Stimulated activated naive CD4-positive, alpha-beta T cell (primary cell): Measurements from ENCODE around the gene CUBN.

ENCODE experiments used
- DNase-seq, 6 experiments: peaks; one replicate each; lab custom pipeline; 2025; lab: John Stamatoyannopoulos, UW

The CUBN gene

GRCh38 chr10:16987976-16988610, 141.5 kb downstream of the CUBN start:
- DNase-seq: no peak

GRCh38 chr10:16987206-16987621, 142.4 kb downstream of the CUBN start:
- DNase-seq: no peak

- no peak for DNase-seq
Measured at GRCh38 chr10:16986406-16987205, 143.0 kb downstream of the CUBN start.

DNA sequence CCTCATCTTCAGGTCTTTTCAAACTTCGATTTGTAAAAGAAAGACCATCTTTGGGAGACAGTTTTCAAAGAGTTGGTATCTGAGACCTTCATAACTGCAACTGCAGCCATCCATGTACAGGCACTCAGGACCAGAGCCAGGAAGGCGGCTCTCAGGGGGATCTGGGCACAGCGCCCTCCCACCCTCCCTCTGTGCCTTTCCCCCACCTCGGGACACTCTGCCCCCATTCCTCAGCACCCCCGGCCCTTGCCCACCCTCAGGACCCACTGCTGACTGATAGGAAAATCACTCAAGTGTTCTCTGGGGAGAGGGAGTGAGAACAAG, 143.6 kb downstream of the CUBN start:
- DNase-seq: no peak

DNA sequence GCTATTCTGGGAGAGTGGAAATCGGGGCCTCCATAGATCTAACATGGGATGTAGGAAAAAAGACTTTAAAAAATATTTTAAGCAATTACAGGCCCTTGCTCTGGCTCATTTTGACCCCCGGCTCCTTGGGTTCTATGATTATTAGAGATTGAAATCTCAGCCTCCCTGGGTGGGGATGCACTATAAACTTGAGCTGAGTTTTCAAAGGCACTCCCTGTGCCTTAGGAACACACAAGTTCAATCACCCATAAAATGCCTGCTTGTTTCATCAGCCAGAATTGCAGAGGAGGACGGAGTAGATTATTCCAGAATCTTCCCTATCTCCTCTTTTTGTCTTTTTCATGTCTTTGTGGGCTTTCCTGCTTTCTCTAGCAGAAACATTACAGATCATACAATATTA, 145.4 kb downstream of the CUBN start:
- DNase-seq: no peak

GRCh38 chr10:16976803-16977202, 152.8 kb downstream of the CUBN start:
- no peak for DNase-seq

- DNase-seq: no peak
Measured at GRCh38 chr10:16975188-16975587, 154.4 kb downstream of the CUBN start.

DNA sequence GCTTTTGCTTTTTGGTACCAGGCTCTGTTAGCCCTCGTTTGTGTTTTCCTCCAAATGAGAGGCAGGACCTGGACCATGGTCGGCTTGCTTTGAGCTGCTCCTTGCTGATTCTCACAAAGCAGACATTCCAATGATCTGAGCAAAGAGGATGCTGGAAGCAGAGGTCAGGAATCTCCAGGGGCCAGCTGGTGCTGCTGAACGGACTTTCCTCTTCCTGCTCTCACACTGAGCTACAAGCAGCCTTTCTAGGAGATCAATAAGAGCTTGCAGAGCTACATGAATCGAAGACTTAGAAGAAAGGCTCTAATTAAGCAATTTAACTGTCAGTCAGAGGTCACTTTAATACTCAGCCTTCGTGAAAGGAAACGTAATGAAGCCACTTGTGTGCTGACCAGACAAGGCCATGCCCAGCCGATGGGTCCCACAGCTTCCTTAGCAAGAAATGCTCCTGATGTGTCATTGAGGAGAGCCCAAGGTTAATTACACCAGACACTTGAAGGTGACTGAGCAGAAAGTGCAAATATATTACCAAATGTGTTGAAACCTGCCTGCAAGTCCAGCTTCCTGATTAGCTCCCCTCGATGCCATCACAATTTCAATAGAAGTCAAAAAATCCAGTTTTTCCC, 161.1 kb downstream of the CUBN start:
- DNase-seq: no peak

GRCh38 chr10:16967866-16968415, 161.7 kb downstream of the CUBN start:
- no peak for DNase-seq

- DNase-seq: no peak
Measured at GRCh38 chr10:16966991-16967865, 162.4 kb downstream of the CUBN start.

DNA sequence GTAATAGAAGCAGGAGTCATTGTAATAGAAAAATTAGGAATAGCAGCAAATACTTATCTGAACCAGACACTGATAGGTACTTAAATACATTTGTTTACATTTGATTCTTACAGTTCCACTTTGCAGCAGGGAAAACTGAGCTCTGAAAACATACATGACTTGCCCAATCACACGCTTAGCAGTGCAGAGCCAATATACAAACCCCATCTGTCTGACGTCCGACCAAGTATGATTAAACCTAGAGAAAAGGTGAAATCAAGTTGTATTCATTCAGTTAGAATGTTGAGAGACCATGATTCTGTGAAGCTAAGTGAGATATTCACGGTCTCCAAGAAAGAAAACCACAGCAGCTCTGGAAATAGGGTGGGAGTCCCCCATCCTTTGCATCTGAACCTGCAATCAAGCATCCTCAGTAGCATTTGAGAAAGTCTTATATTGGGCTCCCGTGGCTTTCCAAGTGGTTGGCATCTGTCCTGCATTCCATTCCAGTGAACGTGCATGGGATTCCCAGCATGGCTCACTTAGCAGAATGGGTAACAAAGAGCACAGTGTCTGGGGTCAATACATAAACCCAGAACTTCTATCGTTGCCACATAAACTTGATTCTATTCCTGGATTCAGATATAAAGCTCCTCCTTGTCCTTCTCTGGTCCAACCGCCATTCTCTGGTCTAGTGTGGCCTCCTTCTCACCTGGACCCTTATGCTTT, 163.7 kb downstream of the CUBN start:
- no peak for DNase-seq

- no peak for DNase-seq
Measured at GRCh38 chr10:16965344-16965616, 164.3 kb downstream of the CUBN start.

- no peak for DNase-seq
Measured at GRCh38 chr10:16964576-16965343, 164.9 kb downstream of the CUBN start.

DNA sequence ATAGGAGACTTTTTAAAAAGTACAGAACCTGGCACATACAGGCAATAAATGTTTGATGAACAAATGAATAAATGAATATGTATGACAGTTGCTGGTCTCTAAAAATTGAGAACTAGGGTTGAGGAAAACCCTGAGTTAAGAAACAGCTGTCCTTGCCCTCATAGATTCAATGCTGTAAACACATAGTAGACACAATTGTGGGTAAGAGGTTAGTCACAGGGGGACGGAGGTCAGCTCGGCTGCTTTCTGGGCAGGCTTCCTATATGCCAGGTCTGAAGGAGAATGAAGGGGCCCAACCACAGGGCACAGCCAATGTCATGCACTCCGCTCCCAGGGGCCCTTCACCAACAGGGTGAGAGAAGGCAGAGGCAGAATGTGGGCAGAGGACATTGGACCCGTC, 169.1 kb downstream of the CUBN start:
- DNase-seq: no peak

GRCh38 chr10:16957038-16957437, 172.6 kb downstream of the CUBN start:
- DNase-seq: no peak

DNA sequence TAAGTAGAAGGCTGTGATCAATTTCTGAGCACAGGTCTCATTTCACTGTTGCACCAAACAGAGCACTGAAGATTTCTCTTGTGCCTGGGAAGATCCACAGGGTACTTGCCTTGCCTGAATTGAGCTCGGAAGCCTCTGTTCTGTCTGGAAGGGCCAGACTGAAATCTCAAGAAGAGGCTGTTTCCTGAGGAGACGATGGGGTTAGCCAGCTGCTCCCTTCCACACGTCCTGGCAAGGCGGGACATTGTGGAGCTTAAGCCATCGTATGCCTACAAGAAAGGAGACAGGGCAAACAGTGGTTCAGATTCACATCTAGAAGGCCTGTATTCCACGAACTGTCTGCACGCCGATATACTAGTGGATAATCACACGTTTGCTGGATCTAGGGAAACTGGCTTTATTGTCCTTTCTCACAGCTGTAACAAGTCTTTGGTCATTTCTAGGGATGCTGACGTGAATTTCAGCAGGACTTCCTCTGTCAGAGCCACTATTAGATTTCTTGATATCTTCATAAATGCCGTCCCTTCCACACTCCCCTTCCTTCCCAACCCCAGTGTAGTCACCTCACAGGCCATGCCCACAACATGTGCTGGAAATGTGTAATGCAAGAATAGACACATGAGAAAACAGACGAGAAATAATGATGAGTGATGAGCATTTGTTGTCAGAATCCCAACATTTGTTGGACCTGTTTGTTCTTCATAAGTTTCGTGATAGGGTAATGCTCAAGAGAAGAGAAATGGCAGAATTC, 175.2 kb downstream of the CUBN start:
- DNase-seq: no peak

DNA sequence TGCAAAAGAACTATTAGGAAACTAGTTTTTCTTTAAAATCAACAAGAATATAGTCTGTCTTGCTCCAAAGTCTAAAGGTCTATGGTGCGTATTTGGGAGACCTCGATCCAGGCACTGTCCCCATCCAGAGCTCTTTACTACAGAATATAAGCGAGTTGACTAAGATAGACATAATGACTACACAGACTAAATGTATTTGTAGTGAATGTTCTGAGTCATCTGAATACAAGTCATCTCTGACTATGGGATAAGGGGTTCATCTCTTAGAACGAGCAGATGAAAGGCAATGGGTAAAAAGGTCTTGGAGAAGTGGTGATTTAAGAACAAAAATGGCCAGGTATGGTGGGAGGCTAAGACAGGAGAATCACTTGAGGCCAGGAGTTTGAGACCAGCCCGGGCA, 176.3 kb downstream of the CUBN start:
- no peak for DNase-seq

GRCh38 chr10:16952610-16953009, 177.0 kb downstream of the CUBN start:
- no peak for DNase-seq

DNA sequence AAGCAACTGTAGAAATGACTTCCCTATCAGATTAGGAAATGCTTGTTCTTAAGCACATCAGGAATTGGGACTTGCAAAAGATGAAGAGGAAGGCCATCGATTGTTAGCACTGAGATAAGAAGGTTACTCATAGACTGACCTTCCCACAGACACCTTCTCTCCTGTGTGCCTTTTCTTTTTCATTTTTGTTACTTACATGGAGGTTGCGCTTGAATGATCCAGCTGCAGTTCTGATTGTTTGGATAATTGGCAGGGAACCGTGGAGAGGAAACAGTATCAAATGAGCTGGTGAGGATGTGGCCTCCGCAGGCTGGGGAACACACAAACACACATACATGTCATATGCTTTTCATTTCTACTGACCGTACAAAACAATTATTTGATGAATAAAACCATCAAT, 177.5 kb downstream of the CUBN start:
- no peak for DNase-seq
